ENCODE measurements around the gene DCAF4L1.

The DCAF4L1 gene

GRCh38 chr4:41939016-41939626, 42.4 kb upstream of the DCAF4L1 start:
- peak; percentile 84 to 92 for DNase-seq (ENCODE audit: low read depth in 1 of 2, low spot score in 1 of 2)
- peak overlapping the region; percentile 53 for H3K27ac ChIP-seq (replicated peaks)
- no peaks in the 10 kb centered on the region for H3K27me3 ChIP-seq (ENCODE audit: insufficient read depth, poor library complexity, severe bottlenecking)
- TF ChIP-seq POLR2AphosphoS5 (IDR thresholded peaks at IDR 0.05; ENCODE audit: low read depth), result peak; percentile 44; the same call in 1 of the 2 replicates
- no peak for TF ChIP-seq CTCF (IDR thresholded peaks at IDR 0.05; ENCODE audit: insufficient read depth, low read length)
- peak; percentile 68 for TF ChIP-seq SPI1 (IDR thresholded peaks at IDR 0.05; ENCODE audit: borderline replicate concordance, low read depth)
- TF ChIP-seq REST (IDR thresholded peaks at IDR 0.05; ENCODE audit: insufficient replicate concordance, low read depth), result no peak
- TF ChIP-seq GABPA (IDR thresholded peaks at IDR 0.05; ENCODE audit: low read depth), result no peak
- no peak overlapping the region for H3K4me3 ChIP-seq (replicated peaks; ENCODE audit: insufficient read depth, low read length)

GRCh38 chr4:41940834-41941233, 40.7 kb upstream of the DCAF4L1 start:
- Histone ChIP-seq H3K27ac (replicated peaks) (no peak overlapping the region), H3K27me3 (ENCODE audit: insufficient read depth, poor library complexity, severe bottlenecking) (no peaks in the 10 kb centered on the region), H3K4me3 (replicated peaks; ENCODE audit: insufficient read depth, low read length) (no peak overlapping the region)
- TF ChIP-seq CTCF (IDR thresholded peaks at IDR 0.05; ENCODE audit: insufficient read depth, low read length) (no peak), REST (IDR thresholded peaks at IDR 0.05; ENCODE audit: insufficient replicate concordance, low read depth) (no peak), GABPA (IDR thresholded peaks at IDR 0.05; ENCODE audit: low read depth) (no peak)
- DNase-seq (ENCODE audit: low read depth in 1 of 2, low spot score in 1 of 2), result no peak

- no peak for DNase-seq (ENCODE audit: low read depth in 1 of 2, low spot score in 1 of 2)
- no peak overlapping the region for H3K27ac ChIP-seq (replicated peaks)
- no peak for TF ChIP-seq SPI1 (IDR thresholded peaks at IDR 0.05; ENCODE audit: borderline replicate concordance, low read depth)
- TF ChIP-seq GABPA (IDR thresholded peaks at IDR 0.05; ENCODE audit: low read depth), result no peak
- TF ChIP-seq REST (IDR thresholded peaks at IDR 0.05; ENCODE audit: insufficient replicate concordance, low read depth), result no peak
- no peak for TF ChIP-seq POLR2AphosphoS5 (IDR thresholded peaks at IDR 0.05; ENCODE audit: low read depth)
- H3K4me3 ChIP-seq (replicated peaks; ENCODE audit: insufficient read depth, low read length), result no peak overlapping the region
- H3K27me3 ChIP-seq (ENCODE audit: insufficient read depth, poor library complexity, severe bottlenecking), result no peaks in the 10 kb centered on the region
These were observed 38.0 kb upstream of the DCAF4L1 start for GRCh38 chr4:41943506-41943905.
